HepG2 (cell line): ENCODE measurements around the gene USP11. TPM values are rescaled to one million over a fixed set of nuclear protein-coding genes. Genes with fewer than 3 reads are reported as not detected.

Source experiments
- ATF7 ChIP-seq, 2 experiments: fragments of 450-650 bp in 1 of 2; sonication (generic) in 1 of 2; formaldehyde crosslinking in 1 of 2; IDR thresholded peaks; 2 replicates each; pipeline versions ENCODE4 v1.4.0 to v1.6.1; 2016 to 2020; ENCODE audit warnings: antibody characterized with exemption in 1 of 2, mild to moderate bottlenecking in 1 of 2, missing genetic modification reagents in 1 of 2
- CREB1 ChIP-seq, 2 experiments: fragments of 450-650 bp in 1 of 2; IDR thresholded peaks; 2 replicates each; pipeline ENCODE4 v1.6.1; 2016 to 2017; ENCODE audit warnings: control low read depth in 1 of 2, mild to moderate bottlenecking in 1 of 2, missing compliant biosample characterization in 1 of 2, missing genetic modification characterization in 1 of 2
- CREM ChIP-seq, 2 experiments: sonication (generic) in 1 of 2; formaldehyde crosslinking in 1 of 2; IDR thresholded peaks; 2 replicates each; pipeline versions ENCODE4 v1.4.0 to v1.6.1; 2016 to 2020; ENCODE audit warnings: antibody characterized with exemption in 1 of 2, mild to moderate bottlenecking in 1 of 2, missing genetic modification reagents in 1 of 2
- GLI4 ChIP-seq: sonication (generic); formaldehyde crosslinking; IDR thresholded peaks from 2 replicates; pipeline ENCODE4 v1.5.1; 2020; ENCODE audit warnings: missing genetic modification reagents, mild to moderate bottlenecking, moderate library complexity, borderline replicate concordance
- LCORL ChIP-seq, 2 experiments: fragments of 450-650 bp in 1 of 2; sonication (generic) in 1 of 2; formaldehyde crosslinking in 1 of 2; IDR thresholded peaks; 2 replicates each; pipeline versions ENCODE4 v1.5.0 to v1.6.1; 2017 to 2020; ENCODE audit warnings: antibody characterized with exemption in 1 of 2, missing genetic modification reagents in 1 of 2
- NAIF1 ChIP-seq: sonication (generic); formaldehyde crosslinking; IDR thresholded peaks from 2 replicates; pipeline ENCODE4 v1.5.0; 2020; ENCODE audit warnings: mild to moderate bottlenecking, missing genetic modification reagents, borderline replicate concordance
- POLR2G ChIP-seq: fragments of 200-400 bp; formaldehyde crosslinking; IDR thresholded peaks from 2 replicates; pipeline ENCODE4 v1.6.1; 2018; ENCODE audit warnings: mild to moderate bottlenecking, low read depth, low read length, moderate library complexity
- PRMT3 ChIP-seq: sonication (generic); formaldehyde crosslinking; IDR thresholded peaks from 2 replicates; pipeline ENCODE4 v1.8.1; 2022; ENCODE audit warnings: low read depth, mild to moderate bottlenecking, moderate library complexity, missing genetic modification reagents, borderline replicate concordance
- RFX1 ChIP-seq: fragments of 450-650 bp; IDR thresholded peaks from 2 replicates; pipeline ENCODE4 v1.6.1; 2017
- ZBTB10 ChIP-seq: sonication (generic); formaldehyde crosslinking; IDR thresholded peaks from 2 replicates; pipeline ENCODE4 v1.4.0; 2020; ENCODE audit warnings: missing genetic modification reagents, borderline replicate concordance
- ZHX1 ChIP-seq: sonication (generic); formaldehyde crosslinking; IDR thresholded peaks from 2 replicates; pipeline ENCODE4 v1.8.1; 2022; ENCODE audit warnings: low read depth, mild to moderate bottlenecking, missing genetic modification reagents
- ZHX2 ChIP-seq, 2 experiments: sonication (generic) in 1 of 2; formaldehyde crosslinking in 1 of 2; IDR thresholded peaks; 2 replicates each; pipeline versions ENCODE4 v1.6.1 to v1.9.0; 2014 to 2022; ENCODE audit warnings: antibody characterized with exemption in 1 of 2, borderline replicate concordance in 1 of 2, inconsistent platforms in 1 of 2, low read depth in 1 of 2, missing genetic modification reagents in 1 of 2
- ZNF350 ChIP-seq: sonication (generic); formaldehyde crosslinking; IDR thresholded peaks from 2 replicates; pipeline ENCODE4 v1.4.0; 2020; ENCODE audit warnings: mild to moderate bottlenecking, low read depth, missing genetic modification reagents, borderline replicate concordance
- ZNF777 ChIP-seq: sonication (generic); formaldehyde crosslinking; IDR thresholded peaks from 2 replicates; pipeline ENCODE4 v1.4.0; 2020; ENCODE audit warnings: missing genetic modification reagents
- polyA plus RNA-seq, 8 experiments: library from polyadenylated mRNA; depleted of rRNA in 3 of 8; stranded (reverse) in 7 of 8; unstranded in 1 of 8; fragments of >200 nt; fragmentation: Illumina TruSeq in 4 of 8; extraction: Trizol in 4 of 8; gene quantifications; 2 replicates each; pipeline versions ENCODE4 v1.2.1 to v1.2.3, GENCODE V29; 2011 to 2016; ENCODE audit warnings: low read depth in 4 of 8, missing spikeins in 1 of 8, mixed read lengths in 1 of 8; ENCODE audit not compliant: insufficient read depth in 1 of 8
- total RNA-seq, 5 experiments: library from RNA; depleted of rRNA; stranded (reverse); fragments of >200 nt; fragmentation: Illumina TruSeq; extraction: Trizol; gene quantifications; 2 replicates each; pipeline ENCODE4 v1.2.3, GENCODE V29; 2016; ENCODE audit warnings: low read depth in 1 of 5

USP11 gene
- total and polyA plus RNA-seq, 2 of the 13 experiments (the other 11 are each of a cell fraction or from before 2014, with no cell fraction given): 23.8 to 31.7 TPM

- TF ChIP-seq ZHX2 (IDR thresholded peaks at IDR 0.05; ENCODE audit: low read depth) (peak; percentile 88), ZHX2 (CRISPR knock-in tag; IDR thresholded peaks at IDR 0.05; ENCODE audit: borderline replicate concordance) (no peak), LCORL (IDR thresholded peaks at IDR 0.05) (no peak), LCORL (CRISPR knock-in tag; IDR thresholded peaks at IDR 0.05) (peak; percentile 33; the same call in 1 of the 2 replicates), ZNF350 (no peak), PRMT3 (CRISPR knock-in tag) (no peak), ZBTB10 (peak; percentile 97; the same call in 1 of the 2 replicates), ATF7 (IDR thresholded peaks at IDR 0.05) (no peak), ATF7 (CRISPR knock-in tag; IDR thresholded peaks at IDR 0.05) (no peak), RFX1 (no peak), POLR2G (peak; percentile 53), CREB1 (IDR thresholded peaks at IDR 0.05) (peak; percentile 96), CREB1 (CRISPR knock-in tag; IDR thresholded peaks at IDR 0.05) (peak; percentile 88), ZHX1 (CRISPR knock-in tag) (peak; percentile 95), NAIF1 (peak; percentile 93), GLI4 (CRISPR knock-in tag) (no peak), CREM (IDR thresholded peaks at IDR 0.05) (peak; percentile 81), CREM (CRISPR knock-in tag; IDR thresholded peaks at IDR 0.05) (no peak), ZNF777 (CRISPR knock-in tag) (0 out of 2 replicates have a peak, but pooled peaks have one; percentile 10)
Measured at GRCh38 chrX:47233333-47234113, 714 bp downstream of the USP11 start (continued).
